Bronchus fibroblast of lung (primary cell): ENCODE data around the gene ADIRF. TPM values are rescaled to one million over a fixed set of nuclear protein-coding genes. Genes with fewer than 3 reads are reported as not detected.

ENCODE experiments used
- total RNA-seq: library from RNA; depleted of rRNA; stranded (reverse); fragments of >200 nt; gene quantifications from 2 replicates; pipeline ENCODE4 v1.2.3, GENCODE V29; 2015

The ADIRF gene
- total RNA-seq, result 18.7 and 21.7 TPM in 2 replicates

DNA sequence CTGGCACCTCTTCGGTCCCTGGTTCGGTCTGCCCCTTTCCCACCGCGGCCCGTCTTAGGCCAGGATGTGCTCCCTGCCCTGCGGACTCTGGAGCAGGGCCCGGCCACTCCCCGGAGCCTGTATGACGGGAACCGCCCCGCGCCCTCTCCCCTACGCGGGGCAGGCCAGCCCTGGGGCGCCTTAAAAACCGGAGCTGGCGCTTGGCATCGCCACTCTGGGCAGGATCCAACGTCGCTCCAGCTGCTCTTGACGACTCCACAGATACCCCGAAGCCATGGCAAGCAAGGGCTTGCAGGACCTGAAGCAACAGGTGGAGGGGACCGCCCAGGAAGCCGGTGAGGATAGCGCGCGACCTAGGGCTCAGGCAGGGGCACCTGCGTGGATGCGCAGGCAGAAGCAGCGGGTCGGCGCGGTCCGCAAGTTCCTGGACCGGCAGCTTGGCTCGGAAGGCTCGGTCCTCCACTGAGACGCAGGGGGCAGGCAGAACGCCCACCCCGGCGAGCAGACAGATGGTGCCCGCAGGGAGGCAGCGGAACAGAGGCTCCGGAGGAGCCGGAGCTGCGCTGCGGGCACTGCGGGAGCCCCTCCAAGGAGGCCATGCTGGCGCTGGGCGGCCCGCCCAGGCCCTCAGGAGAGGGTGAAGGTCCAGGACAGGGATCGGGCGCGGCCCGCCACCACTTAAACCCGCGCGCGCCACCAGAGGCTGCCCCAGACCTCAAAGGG, at the start of gene ADIRF:
Gene ADIRF (plus strand): TSS at position 212 of the 723 bp plus-strand sequence. CDS start 63 bp downstream, at position 275.

GRCh38 chr10:86957471-86958115, 10.7 kb upstream of the ADIRF start, which contains the start of gene MMRN2:
Gene MMRN2 (minus strand): TSS chr10:86957615. CDS start chr10:86957541, 74 bp downstream.

GRCh38 chr10:86958116-86958900, 10.0 kb upstream of the ADIRF start, which contains the start of gene SNCG:
Gene SNCG (plus strand): TSS chr10:86958599. CDS start chr10:86958698, 99 bp downstream.

DNA sequence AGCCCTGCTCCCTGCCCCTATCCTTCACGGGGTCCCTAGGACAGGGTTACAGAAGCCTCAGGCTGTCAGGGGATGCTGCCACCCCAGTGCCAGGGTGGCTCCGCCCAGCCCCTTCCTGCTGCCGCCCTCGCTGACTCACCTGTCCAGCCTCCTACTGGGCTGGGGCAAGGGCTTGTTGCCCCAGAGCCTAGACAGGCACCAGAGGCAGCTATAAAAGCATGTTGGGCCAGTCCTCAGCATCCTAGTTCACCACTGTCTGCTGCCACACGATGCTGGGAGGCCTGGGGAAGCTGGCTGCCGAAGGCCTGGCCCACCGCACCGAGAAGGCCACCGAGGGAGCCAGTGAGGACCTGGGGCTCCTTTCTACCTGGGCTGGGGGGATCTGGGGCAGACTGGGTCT, 51.8 kb downstream of the ADIRF start, which contains the start of gene FAM25A:
Gene FAM25A (plus strand): TSS at position 239 of the 400 bp plus-strand sequence. CDS start 31 bp downstream, at position 270.

Other genes starting within 250 kb of the ADIRF start
- 14.5 and 19.5 TPM in 2 replicates for gene BMPR1A, start 211.9 kb upstream of the ADIRF start, total RNA-seq
- gene MMRN2, start 10.9 kb upstream of the ADIRF start, total RNA-seq, result 0.89 and 1.8 TPM in 2 replicates
- 15.6 and 18.3 TPM in 2 replicates for gene SNCG, start 9.9 kb upstream of the ADIRF start, total RNA-seq
- not detected in 2 replicates for gene FAM25A, start 51.8 kb downstream of the ADIRF start, total RNA-seq
- gene GLUD1, start 126.4 kb downstream of the ADIRF start, total RNA-seq, result 176 and 190 TPM in 2 replicates
- 19.2 and 22.4 TPM in 2 replicates for gene SHLD2, start 126.7 kb downstream of the ADIRF start, total RNA-seq